ENCODE data around the gene FAM124A. TPM values are rescaled to one million over a fixed set of nuclear protein-coding genes. Genes with fewer than 3 reads are reported as not detected.

The FAM124A gene
- polyA plus RNA-seq, 3 donors: 0.03 to 0.20 (median 0.13) TPM

GRCh38 chr13:51270623-51271415, 48.6 kb downstream of the FAM124A start:
- peaks cover 2% of the 10 kb centered on the region for H3K4me1 Mint-ChIP-seq
- no peaks in the 10 kb centered on the region for H3K79me2 ChIP-seq (ENCODE audit: insufficient read depth, low read length)
- H4K20me1 ChIP-seq (ENCODE audit: insufficient read depth, low read length): no peaks in the 10 kb centered on the region
- H3K27me3 ChIP-seq (ENCODE audit: control insufficient read depth in 2 of 2, insufficient read depth in 2 of 2, low read length in 2 of 2): no peaks in the 10 kb centered on the region
- DNase-seq: no peak
- H2AFZ ChIP-seq (ENCODE audit: insufficient read depth, low read depth, low read length, poor library complexity, severe bottlenecking): no peak overlapping the region
- no CpG with 5 or more reads among the region's 7 CpGs for WGBS (ENCODE audit: insufficient coverage)
- no peaks in the 10 kb centered on the region for H3K36me3 ChIP-seq (replicated peaks in 1 of 2; ENCODE audit: control insufficient read depth in 1 of 2, insufficient read depth in 2 of 2, low read length in 2 of 2)
- H3K27ac ChIP-seq (ENCODE audit: low read depth in 1 of 2, low read length in 2 of 2): no peak overlapping the region
- H3K4me2 ChIP-seq (replicated peaks; ENCODE audit: extremely low read depth, low read length, poor library complexity, severe bottlenecking): no peak overlapping the region
- TF ChIP-seq CTCF (IDR thresholded peaks at IDR 0.05): no peak
- no peaks in the 10 kb centered on the region for H3K9me3 ChIP-seq (replicated peaks in 1 of 2; ENCODE audit: control insufficient read depth in 1 of 2, insufficient read depth in 1 of 2, low read length in 2 of 2)
- H3K9ac ChIP-seq (ENCODE audit: insufficient read depth, low read length, poor library complexity, severe bottlenecking): no peak overlapping the region
- no peak overlapping the region for H3K4me3 Mint-ChIP-seq
- no peaks in the 10 kb centered on the region for H3K9me3 Mint-ChIP-seq
- H3K4me1 ChIP-seq (ENCODE audit: control insufficient read depth in 1 of 2, insufficient read depth in 2 of 2, low read length in 2 of 2): no peaks in the 10 kb centered on the region
- intact Hi-C loops (cut with micrococcal nuclease): no loop called here
- H3K27me3 Mint-ChIP-seq (ENCODE audit: low read depth in 3 of 3): no peaks in the 10 kb centered on the region
- no peaks in the 10 kb centered on the region for H3K36me3 Mint-ChIP-seq
- no peak overlapping the region for H3K4me3 ChIP-seq (replicated peaks in 1 of 3; ENCODE audit: low read depth in 2 of 3, low read length in 3 of 3)
- no peak overlapping the region for H3K27ac Mint-ChIP-seq

GRCh38 chr13:51271528-51272085, 49.4 kb downstream of the FAM124A start:
- Histone ChIP-seq H3K79me2 (ENCODE audit: insufficient read depth, low read length) (no peaks in the 10 kb centered on the region), H2AFZ (ENCODE audit: insufficient read depth, low read depth, low read length, poor library complexity, severe bottlenecking) (no peak overlapping the region), H3K4me3 (replicated peaks in 1 of 3; ENCODE audit: low read depth in 2 of 3, low read length in 3 of 3) (no peak overlapping the region), H3K27ac (ENCODE audit: low read depth in 1 of 2, low read length in 2 of 2) (no peak overlapping the region), H4K20me1 (ENCODE audit: insufficient read depth, low read length) (no peaks in the 10 kb centered on the region), H3K9ac (ENCODE audit: insufficient read depth, low read length, poor library complexity, severe bottlenecking) (no peak overlapping the region), H3K4me2 (replicated peaks; ENCODE audit: extremely low read depth, low read length, poor library complexity, severe bottlenecking) (no peak overlapping the region), H3K27me3 (ENCODE audit: control insufficient read depth in 2 of 2, insufficient read depth in 2 of 2, low read length in 2 of 2) (no peaks in the 10 kb centered on the region), H3K9me3 (replicated peaks in 1 of 2; ENCODE audit: control insufficient read depth in 1 of 2, insufficient read depth in 1 of 2, low read length in 2 of 2) (no peaks in the 10 kb centered on the region), H3K36me3 (replicated peaks in 1 of 2; ENCODE audit: control insufficient read depth in 1 of 2, insufficient read depth in 2 of 2, low read length in 2 of 2) (no peaks in the 10 kb centered on the region), H3K4me1 (ENCODE audit: control insufficient read depth in 1 of 2, insufficient read depth in 2 of 2, low read length in 2 of 2) (no peaks in the 10 kb centered on the region)
- Mint-ChIP-seq H3K36me3 (no peaks in the 10 kb centered on the region), H3K9me3 (no peaks in the 10 kb centered on the region), H3K27me3 (ENCODE audit: low read depth in 3 of 3) (no peaks in the 10 kb centered on the region), H3K4me3 (no peak overlapping the region), H3K4me1 (peaks cover 4% of the 10 kb centered on the region), H3K27ac (no peak overlapping the region)
- WGBS (ENCODE audit: insufficient coverage): 89% methylated on average over 7 of the region's 10 CpGs
- DNase-seq: no peak
- no peak for TF ChIP-seq CTCF (IDR thresholded peaks at IDR 0.05)
- intact Hi-C loops (cut with micrococcal nuclease): no loop called here

Data from CD14-positive monocyte (primary cell).